Liver (tissue), 3 donors: ENCODE data around the gene NHERF1.

Experiments
- EGR1 ChIP-seq, 2 donors: IDR thresholded peaks; 2 replicates each; pipeline ENCODE4 v1.6.1; 2016 to 2018; ENCODE audit warnings: antibody characterized with exemption in 2 of 2, low read depth in 2 of 2
- FOXA1 ChIP-seq: IDR thresholded peaks from 2 replicates; pipeline ENCODE4 v1.6.1; 2016; ENCODE audit warnings: antibody characterized with exemption
- GABPA ChIP-seq, 2 donors: IDR thresholded peaks in 1 of 2; conservative IDR thresholded peaks in 1 of 2; 2 replicates each; pipeline ENCODE4 v1.6.1; 2016; ENCODE audit warnings: antibody characterized with exemption in 2 of 2, mild to moderate bottlenecking in 1 of 2, moderate library complexity in 1 of 2
- JUND ChIP-seq, 2 donors: IDR thresholded peaks; 2 replicates each; pipeline ENCODE4 v1.6.1; 2016; ENCODE audit warnings: antibody characterized with exemption in 2 of 2
- RAD21 ChIP-seq, 2 donors: IDR thresholded peaks; 2 replicates each; pipeline ENCODE4 v1.6.1; 2016; ENCODE audit warnings: antibody characterized with exemption in 2 of 2, mild to moderate bottlenecking in 2 of 2
- SP1 ChIP-seq: IDR thresholded peaks from 2 replicates; pipeline ENCODE4 v1.6.1; 2018; ENCODE audit warnings: antibody characterized with exemption, mild to moderate bottlenecking
- YY1 ChIP-seq: IDR thresholded peaks from 2 replicates; pipeline ENCODE4 v1.6.1; 2016; ENCODE audit warnings: antibody characterized with exemption, mild to moderate bottlenecking
- TF ChIP-seq, protein P1 (sequence below): fragments of 150-350 bp; IDR thresholded peaks from 2 replicates; pipeline ENCODE4 v1.5.1; 2017; ENCODE audit warnings: improper control_type of control experiment, low read depth, low read length; ENCODE audit not compliant: missing input control
- TF ChIP-seq, protein P2 (sequence below): IDR thresholded peaks from 2 replicates; pipeline ENCODE4 v1.6.1; 2016; ENCODE audit warnings: antibody characterized with exemption, mild to moderate bottlenecking
- TF ChIP-seq, protein P3 (sequence below): IDR thresholded peaks from 2 replicates; pipeline ENCODE4 v1.6.1; 2016; ENCODE audit warnings: antibody characterized with exemption
- TF ChIP-seq, protein P4 (sequence below): IDR thresholded peaks from 2 replicates; pipeline ENCODE4 v1.6.1; 2016; ENCODE audit warnings: antibody characterized with exemption
- donor health status: healthy.
- donor health status: healthy.

DNA sequence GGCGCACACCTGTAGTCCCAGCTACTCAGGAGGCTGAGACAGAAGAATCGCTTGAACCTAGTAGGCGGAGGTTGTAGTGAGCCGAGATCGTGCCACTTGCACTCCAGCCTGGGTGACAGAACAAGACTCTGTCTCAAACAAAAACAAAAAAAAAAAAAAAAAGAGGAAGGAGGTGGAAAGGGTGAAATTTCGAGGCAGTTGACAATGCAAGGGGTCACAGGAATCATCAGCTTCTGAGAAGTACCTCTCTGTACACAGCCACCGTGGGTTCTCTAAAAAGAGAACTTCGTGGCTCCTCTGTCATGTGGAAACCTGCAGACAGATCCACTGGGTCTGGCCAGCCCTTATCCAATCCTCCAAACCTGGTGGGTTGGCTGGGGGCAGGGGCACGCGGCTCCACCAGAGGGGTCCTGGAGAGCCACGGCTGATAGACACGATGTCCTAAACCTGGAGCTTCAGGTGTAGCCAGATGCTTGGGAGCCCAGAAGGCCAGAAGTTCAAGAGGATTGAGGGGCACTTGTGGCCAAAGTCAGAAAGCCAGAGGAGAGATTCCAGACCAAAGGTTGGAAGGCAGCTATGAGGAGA, 35.2 kb upstream of the NHERF1 start:
- TF ChIP-seq JUND (IDR thresholded peaks at IDR 0.05), result no peak
- TF ChIP-seq, protein P1, sequence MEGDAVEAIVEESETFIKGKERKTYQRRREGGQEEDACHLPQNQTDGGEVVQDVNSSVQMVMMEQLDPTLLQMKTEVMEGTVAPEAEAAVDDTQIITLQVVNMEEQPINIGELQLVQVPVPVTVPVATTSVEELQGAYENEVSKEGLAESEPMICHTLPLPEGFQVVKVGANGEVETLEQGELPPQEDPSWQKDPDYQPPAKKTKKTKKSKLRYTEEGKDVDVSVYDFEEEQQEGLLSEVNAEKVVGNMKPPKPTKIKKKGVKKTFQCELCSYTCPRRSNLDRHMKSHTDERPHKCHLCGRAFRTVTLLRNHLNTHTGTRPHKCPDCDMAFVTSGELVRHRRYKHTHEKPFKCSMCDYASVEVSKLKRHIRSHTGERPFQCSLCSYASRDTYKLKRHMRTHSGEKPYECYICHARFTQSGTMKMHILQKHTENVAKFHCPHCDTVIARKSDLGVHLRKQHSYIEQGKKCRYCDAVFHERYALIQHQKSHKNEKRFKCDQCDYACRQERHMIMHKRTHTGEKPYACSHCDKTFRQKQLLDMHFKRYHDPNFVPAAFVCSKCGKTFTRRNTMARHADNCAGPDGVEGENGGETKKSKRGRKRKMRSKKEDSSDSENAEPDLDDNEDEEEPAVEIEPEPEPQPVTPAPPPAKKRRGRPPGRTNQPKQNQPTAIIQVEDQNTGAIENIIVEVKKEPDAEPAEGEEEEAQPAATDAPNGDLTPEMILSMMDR, result no peak
- no peak for TF ChIP-seq RAD21 (IDR thresholded peaks at IDR 0.05)
- no peak for TF ChIP-seq FOXA1
- TF ChIP-seq, protein P2, sequence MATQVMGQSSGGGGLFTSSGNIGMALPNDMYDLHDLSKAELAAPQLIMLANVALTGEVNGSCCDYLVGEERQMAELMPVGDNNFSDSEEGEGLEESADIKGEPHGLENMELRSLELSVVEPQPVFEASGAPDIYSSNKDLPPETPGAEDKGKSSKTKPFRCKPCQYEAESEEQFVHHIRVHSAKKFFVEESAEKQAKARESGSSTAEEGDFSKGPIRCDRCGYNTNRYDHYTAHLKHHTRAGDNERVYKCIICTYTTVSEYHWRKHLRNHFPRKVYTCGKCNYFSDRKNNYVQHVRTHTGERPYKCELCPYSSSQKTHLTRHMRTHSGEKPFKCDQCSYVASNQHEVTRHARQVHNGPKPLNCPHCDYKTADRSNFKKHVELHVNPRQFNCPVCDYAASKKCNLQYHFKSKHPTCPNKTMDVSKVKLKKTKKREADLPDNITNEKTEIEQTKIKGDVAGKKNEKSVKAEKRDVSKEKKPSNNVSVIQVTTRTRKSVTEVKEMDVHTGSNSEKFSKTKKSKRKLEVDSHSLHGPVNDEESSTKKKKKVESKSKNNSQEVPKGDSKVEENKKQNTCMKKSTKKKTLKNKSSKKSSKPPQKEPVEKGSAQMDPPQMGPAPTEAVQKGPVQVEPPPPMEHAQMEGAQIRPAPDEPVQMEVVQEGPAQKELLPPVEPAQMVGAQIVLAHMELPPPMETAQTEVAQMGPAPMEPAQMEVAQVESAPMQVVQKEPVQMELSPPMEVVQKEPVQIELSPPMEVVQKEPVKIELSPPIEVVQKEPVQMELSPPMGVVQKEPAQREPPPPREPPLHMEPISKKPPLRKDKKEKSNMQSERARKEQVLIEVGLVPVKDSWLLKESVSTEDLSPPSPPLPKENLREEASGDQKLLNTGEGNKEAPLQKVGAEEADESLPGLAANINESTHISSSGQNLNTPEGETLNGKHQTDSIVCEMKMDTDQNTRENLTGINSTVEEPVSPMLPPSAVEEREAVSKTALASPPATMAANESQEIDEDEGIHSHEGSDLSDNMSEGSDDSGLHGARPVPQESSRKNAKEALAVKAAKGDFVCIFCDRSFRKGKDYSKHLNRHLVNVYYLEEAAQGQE, result no peak
- TF ChIP-seq EGR1 (IDR thresholded peaks at IDR 0.05; ENCODE audit: low read depth in 2 of 2), result no peak
- TF ChIP-seq GABPA (IDR thresholded peaks at IDR 0.05 in 1 of 2, conservative IDR thresholded peaks at IDR 0.05 in 1 of 2), result no peak
- TF ChIP-seq, protein P3, sequence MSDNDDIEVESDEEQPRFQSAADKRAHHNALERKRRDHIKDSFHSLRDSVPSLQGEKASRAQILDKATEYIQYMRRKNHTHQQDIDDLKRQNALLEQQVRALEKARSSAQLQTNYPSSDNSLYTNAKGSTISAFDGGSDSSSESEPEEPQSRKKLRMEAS, result no peak
- no peak for TF ChIP-seq SP1
- no peak for TF ChIP-seq YY1
- TF ChIP-seq, protein P4, sequence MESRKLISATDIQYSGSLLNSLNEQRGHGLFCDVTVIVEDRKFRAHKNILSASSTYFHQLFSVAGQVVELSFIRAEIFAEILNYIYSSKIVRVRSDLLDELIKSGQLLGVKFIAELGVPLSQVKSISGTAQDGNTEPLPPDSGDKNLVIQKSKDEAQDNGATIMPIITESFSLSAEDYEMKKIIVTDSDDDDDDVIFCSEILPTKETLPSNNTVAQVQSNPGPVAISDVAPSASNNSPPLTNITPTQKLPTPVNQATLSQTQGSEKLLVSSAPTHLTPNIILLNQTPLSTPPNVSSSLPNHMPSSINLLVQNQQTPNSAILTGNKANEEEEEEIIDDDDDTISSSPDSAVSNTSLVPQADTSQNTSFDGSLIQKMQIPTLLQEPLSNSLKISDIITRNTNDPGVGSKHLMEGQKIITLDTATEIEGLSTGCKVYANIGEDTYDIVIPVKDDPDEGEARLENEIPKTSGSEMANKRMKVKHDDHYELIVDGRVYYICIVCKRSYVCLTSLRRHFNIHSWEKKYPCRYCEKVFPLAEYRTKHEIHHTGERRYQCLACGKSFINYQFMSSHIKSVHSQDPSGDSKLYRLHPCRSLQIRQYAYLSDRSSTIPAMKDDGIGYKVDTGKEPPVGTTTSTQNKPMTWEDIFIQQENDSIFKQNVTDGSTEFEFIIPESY, result no peak
